HEK293 (cell line): ENCODE data around the gene RAP2B.

Experiments used
- CTCF ChIA-PET: fragments of 350-600 bp; formaldehyde crosslinking; extraction: SDS; loops from one replicate; lab custom pipeline; 2021; ENCODE audit warnings: antibody characterized with exemption; lab: Yijun Ruan, JAX
- POLR2A ChIA-PET: fragments of 300-600 bp; formaldehyde crosslinking; extraction: SDS; loops from one replicate; lab custom pipeline; 2020; ENCODE audit warnings: antibody characterized with exemption, inconsistent platforms; lab: Yijun Ruan, JAX
- H3K27ac ChIP-seq: fragments of 200-500 bp; sonication (Bioruptor generic); 2 replicates; pipeline ENCODE4 v1.5.1; 2014; ENCODE audit warnings: low read depth, low read length, control low read depth, inconsistent platforms; ENCODE audit errors: extremely low read depth
- H3K36me3 ChIP-seq, 2 experiments: fragments of 200-500 bp in 1 of 2; sonication (Bioruptor generic) in 1 of 2; 1 replicate in 1 of 2; 2 replicates in 1 of 2; pipeline ENCODE4 v1.5.1; 2014 to 2017; ENCODE audit warnings: inconsistent platforms in 2 of 2, low read length in 2 of 2; ENCODE audit not compliant: control insufficient read depth in 2 of 2, insufficient read depth in 1 of 2
- H3K4me1 ChIP-seq: fragments of 200-500 bp; sonication (Bioruptor generic); 2 replicates; pipeline ENCODE4 v1.5.1; 2014; ENCODE audit warnings: mild to moderate bottlenecking, low read length, inconsistent platforms; ENCODE audit not compliant: control insufficient read depth, insufficient read depth
- H3K4me3 ChIP-seq: 2 replicates; pipeline ENCODE4 v1.5.1; 2011; ENCODE audit warnings: low read depth, mild to moderate bottlenecking, control low read depth, low read length, moderate library complexity
- H3K9me3 ChIP-seq: fragments of 200-500 bp; sonication (Bioruptor generic); 2 replicates; pipeline ENCODE4 v1.5.1; 2014; ENCODE audit warnings: low read depth, low read length, inconsistent platforms; ENCODE audit not compliant: control insufficient read depth, insufficient read depth
- GLIS2 ChIP-seq: fragments of 450-650 bp; formaldehyde crosslinking; IDR thresholded peaks from 2 replicates; pipeline ENCODE4 v1.5.1; 2016; ENCODE audit warnings: missing biosample characterization, missing genetic modification characterization
- IKZF3 ChIP-seq: fragments of 450-650 bp; IDR thresholded peaks from 2 replicates; pipeline ENCODE4 v1.5.0; 2018; ENCODE audit warnings: missing biosample characterization, mild to moderate bottlenecking, missing genetic modification characterization, moderate library complexity
- KLF1 ChIP-seq: fragments of 450-650 bp; formaldehyde crosslinking; IDR thresholded peaks from 2 replicates; pipeline ENCODE4 v1.5.1; 2016; ENCODE audit warnings: missing biosample characterization, missing genetic modification characterization
- MYNN ChIP-seq: fragments of 450-650 bp; formaldehyde crosslinking; IDR thresholded peaks from 2 replicates; pipeline ENCODE4 v1.5.1; 2016; ENCODE audit warnings: missing biosample characterization, missing genetic modification characterization, borderline replicate concordance
- ZFP3 ChIP-seq: fragments of 450-650 bp; formaldehyde crosslinking; IDR thresholded peaks from 2 replicates; pipeline ENCODE4 v1.5.1; 2016; ENCODE audit warnings: low read depth, missing biosample characterization, missing genetic modification characterization
- ZNF132 ChIP-seq: fragments of 450-650 bp; formaldehyde crosslinking; IDR thresholded peaks from 2 replicates; pipeline ENCODE4 v1.5.1; 2017; ENCODE audit warnings: missing biosample characterization, missing genetic modification characterization, borderline replicate concordance
- ZNF302 ChIP-seq: fragments of 450-650 bp; formaldehyde crosslinking; IDR thresholded peaks from 2 replicates; pipeline ENCODE4 v1.5.1; 2016; ENCODE audit warnings: missing biosample characterization, missing genetic modification characterization, low read depth
- ZNF335 ChIP-seq: fragments of 450-650 bp; formaldehyde crosslinking; conservative IDR thresholded peaks from 2 replicates; pipeline ENCODE4 v1.5.1; 2016; ENCODE audit warnings: missing biosample characterization, missing genetic modification characterization
- ZNF341 ChIP-seq: fragments of 450-650 bp; formaldehyde crosslinking; IDR thresholded peaks from 2 replicates; pipeline ENCODE4; 2016; ENCODE audit warnings: low read depth, missing biosample characterization, missing genetic modification characterization
- ZNF354C ChIP-seq: fragments of 450-650 bp; formaldehyde crosslinking; IDR thresholded peaks from 2 replicates; pipeline ENCODE4 v1.5.1; 2016; ENCODE audit warnings: missing biosample characterization, missing genetic modification characterization, low read depth, borderline replicate concordance
- ZNF654 ChIP-seq: fragments of 450-650 bp; formaldehyde crosslinking; IDR thresholded peaks from 2 replicates; pipeline ENCODE4 v1.5.1; 2016; ENCODE audit warnings: low read depth, missing biosample characterization, missing genetic modification characterization
- ZNF660 ChIP-seq: fragments of 450-650 bp; IDR thresholded peaks from 2 replicates; pipeline ENCODE4 v1.5.1; 2018; ENCODE audit warnings: missing biosample characterization, mild to moderate bottlenecking, missing genetic modification characterization
- ZNF664 ChIP-seq: fragments of 450-650 bp; formaldehyde crosslinking; IDR thresholded peaks from 2 replicates; pipeline ENCODE4 v1.5.1; 2016; ENCODE audit warnings: missing biosample characterization, missing genetic modification characterization
- TF ChIP-seq, protein P1 (sequence below): fragments of 450-650 bp; formaldehyde crosslinking; IDR thresholded peaks from 2 replicates; pipeline ENCODE4 v1.5.1; 2016; ENCODE audit warnings: missing biosample characterization, missing genetic modification characterization
- TF ChIP-seq, protein P2 (sequence below): fragments of 450-650 bp; IDR thresholded peaks from 2 replicates; pipeline ENCODE4 v1.5.1; 2018; ENCODE audit warnings: missing biosample characterization, missing genetic modification characterization
- TF ChIP-seq, protein P3 (sequence below): fragments of 450-650 bp; formaldehyde crosslinking; conservative IDR thresholded peaks from 2 replicates; pipeline ENCODE4 v1.5.1; 2016; ENCODE audit warnings: low read depth, missing biosample characterization, missing genetic modification characterization

RAP2B gene

DNA sequence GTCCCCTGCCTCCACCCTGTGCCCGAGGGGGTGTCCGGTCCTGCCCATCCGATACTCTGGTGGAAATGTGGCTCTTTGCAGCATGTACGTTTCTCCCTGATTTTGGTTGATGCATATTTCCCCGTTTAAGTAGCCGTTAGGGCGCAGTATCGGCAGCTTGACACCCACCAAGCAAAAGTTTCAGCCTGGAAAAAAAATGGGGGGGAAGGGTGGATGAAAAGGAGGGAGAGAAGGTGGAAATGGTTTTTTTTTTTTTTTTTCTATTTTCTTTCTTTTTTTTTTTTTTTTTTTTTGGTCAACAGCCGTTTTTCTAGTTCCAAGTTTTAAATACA is 1.3 kb downstream of the RAP2B start (continued):
- no peak for TF ChIP-seq ZNF132 (tag by site-specific recombination)
- TF ChIP-seq, protein P1, sequence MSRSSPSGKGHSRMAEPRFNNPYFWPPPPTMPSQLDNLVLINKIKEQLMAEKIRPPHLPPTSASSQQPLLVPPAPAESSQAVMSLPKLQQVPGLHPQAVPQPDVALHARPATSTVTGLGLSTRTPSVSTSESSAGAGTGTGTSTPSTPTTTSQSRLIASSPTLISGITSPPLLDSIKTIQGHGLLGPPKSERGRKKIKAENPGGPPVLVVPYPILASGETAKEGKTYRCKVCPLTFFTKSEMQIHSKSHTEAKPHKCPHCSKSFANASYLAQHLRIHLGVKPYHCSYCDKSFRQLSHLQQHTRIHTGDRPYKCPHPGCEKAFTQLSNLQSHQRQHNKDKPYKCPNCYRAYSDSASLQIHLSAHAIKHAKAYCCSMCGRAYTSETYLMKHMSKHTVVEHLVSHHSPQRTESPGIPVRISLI (tag by site-specific recombination): peak; percentile 91
- TF ChIP-seq ZNF335 (tag by site-specific recombination): peak; percentile 54

DNA sequence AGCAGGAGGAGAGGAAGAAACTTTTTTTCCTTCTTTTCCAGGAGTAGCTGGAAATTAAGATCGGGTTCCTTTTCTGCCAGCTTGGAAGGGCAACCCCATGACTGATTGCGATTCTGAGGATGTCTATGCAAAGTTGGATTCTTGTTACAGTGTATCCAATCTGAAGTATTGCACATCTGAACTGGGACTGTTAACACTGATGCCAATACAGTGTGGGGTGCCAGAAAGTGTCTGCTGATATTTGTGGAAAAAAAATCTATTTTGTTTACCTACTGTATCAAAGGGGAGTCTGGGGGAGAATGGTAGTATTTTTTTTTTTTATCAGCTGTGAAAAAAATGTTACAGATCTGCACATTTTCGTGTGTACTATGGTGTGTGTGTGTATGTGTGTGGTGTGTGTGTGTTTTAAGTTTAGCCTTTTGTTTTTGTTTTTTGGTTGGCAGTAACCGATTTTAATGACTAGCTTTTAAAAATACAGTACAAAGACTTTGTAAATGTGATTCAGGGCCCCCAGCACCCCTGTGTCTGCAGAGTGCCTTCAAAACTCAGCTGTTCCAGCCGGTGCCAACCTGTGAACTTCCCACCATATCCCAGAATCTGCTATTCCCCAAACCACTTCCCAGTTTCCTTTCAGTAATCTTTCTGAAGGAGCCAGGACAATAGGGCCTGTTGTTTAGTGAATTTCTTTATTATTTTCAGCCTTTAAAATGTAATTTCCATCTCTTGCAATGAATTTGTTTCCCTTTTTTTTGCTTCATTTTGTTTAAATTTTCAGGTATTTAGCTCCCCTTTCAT is 1.9 kb downstream of the RAP2B start:
- H3K4me1 ChIP-seq: no peaks in the 10 kb centered on the region
- H3K36me3 ChIP-seq: no peaks in the 10 kb centered on the region
- ChIA-PET POLR2A (interaction anchor here (0.7 kb wide), 1 partner anchor 64 kb away, joined by 3 read pairs; no protein-coding TSS in a partner anchor), CTCF (interaction anchor here (0.6 to 1.4 kb wide), 9 partner anchors 22 to 266 kb away, joined by 3 to 7 read pairs (median 3); no protein-coding TSS in a partner anchor)
- no peaks in the 10 kb centered on the region for H3K9me3 ChIP-seq
- TF ChIP-seq ZNF354C (tag by site-specific recombination) (no peak), ZNF341 (tag by site-specific recombination) (peak; percentile 71)
- H3K4me3 ChIP-seq: peak overlapping the region; percentile 64
- H3K27ac ChIP-seq: no peak overlapping the region

DNA sequence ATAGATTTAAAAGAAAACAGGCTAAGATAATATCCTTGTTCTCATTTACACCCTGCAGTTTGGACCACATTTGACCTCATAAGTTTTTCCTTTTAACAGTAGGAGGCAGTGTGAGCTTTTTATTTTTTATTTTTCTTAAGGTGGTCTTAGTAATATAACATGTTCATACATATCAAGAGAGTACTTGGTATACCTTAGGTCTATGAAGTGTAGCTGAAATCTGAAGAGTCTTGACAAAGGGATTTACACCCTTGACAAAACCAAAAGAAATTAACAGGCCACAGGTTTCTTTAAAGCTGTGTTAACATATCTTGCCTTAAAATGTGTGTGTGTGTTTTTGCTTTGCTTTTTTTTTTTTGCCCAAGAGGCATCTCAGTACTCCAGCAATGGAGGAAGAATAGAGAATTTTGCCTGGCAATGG is 3.2 kb downstream of the RAP2B start:
- H3K4me3 ChIP-seq: peak overlapping the region; percentile 64
- ChIA-PET CTCF (interaction anchor here (0.5 to 1.4 kb wide), 6 partner anchors 11 to 131 kb away, joined by 3 to 5 read pairs (median 4); no protein-coding TSS in a partner anchor), POLR2A (no interaction called here)
- H3K9me3 ChIP-seq: no peaks in the 10 kb centered on the region
- TF ChIP-seq ZNF654: 0 out of 2 replicates have a peak, but pooled peaks have one; percentile 12
- TF ChIP-seq, protein P2, sequence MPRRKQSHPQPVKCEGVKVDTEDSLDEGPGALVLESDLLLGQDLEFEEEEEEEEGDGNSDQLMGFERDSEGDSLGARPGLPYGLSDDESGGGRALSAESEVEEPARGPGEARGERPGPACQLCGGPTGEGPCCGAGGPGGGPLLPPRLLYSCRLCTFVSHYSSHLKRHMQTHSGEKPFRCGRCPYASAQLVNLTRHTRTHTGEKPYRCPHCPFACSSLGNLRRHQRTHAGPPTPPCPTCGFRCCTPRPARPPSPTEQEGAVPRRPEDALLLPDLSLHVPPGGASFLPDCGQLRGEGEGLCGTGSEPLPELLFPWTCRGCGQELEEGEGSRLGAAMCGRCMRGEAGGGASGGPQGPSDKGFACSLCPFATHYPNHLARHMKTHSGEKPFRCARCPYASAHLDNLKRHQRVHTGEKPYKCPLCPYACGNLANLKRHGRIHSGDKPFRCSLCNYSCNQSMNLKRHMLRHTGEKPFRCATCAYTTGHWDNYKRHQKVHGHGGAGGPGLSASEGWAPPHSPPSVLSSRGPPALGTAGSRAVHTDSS (tag by site-specific recombination): no peak
- H3K36me3 ChIP-seq: no peaks in the 10 kb centered on the region
- no peak overlapping the region for H3K27ac ChIP-seq
- no peaks in the 10 kb centered on the region for H3K4me1 ChIP-seq

DNA sequence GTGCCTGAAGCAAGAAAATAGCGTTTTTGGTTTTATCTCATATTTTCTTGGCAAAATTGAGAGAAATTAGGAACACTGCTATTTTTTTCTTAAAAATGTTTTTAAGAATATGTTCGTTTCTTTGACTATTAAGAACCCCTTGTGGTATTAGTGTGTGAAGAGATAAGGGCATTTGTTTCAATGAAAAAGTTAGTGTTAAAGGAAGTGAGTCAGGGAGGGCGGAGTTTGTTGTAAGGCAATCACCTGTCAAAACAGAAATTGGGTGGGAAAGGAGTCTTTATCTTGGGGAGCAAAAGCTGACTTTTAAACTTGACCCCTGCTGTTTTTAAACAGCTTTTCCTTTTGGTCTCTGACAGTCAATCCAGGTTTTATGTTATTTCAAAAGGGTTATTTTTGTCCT is 4.2 kb downstream of the RAP2B start:
- no peaks in the 10 kb centered on the region for H3K9me3 ChIP-seq
- ChIA-PET POLR2A (no interaction called here), CTCF (interaction anchor here (0.6 kb wide), 1 partner anchor 591 kb away, joined by 3 read pairs; no protein-coding TSS in a partner anchor)
- TF ChIP-seq GLIS2: no peak
- peak; percentile 22; the same call in 1 of the 2 replicates for TF ChIP-seq KLF1 (tag by site-specific recombination)
- H3K27ac ChIP-seq: no peak overlapping the region
- no peaks in the 10 kb centered on the region for H3K36me3 ChIP-seq
- 0 out of 2 replicates have a peak overlapping the region, but pooled peaks have one; percentile 5 for H3K4me3 ChIP-seq
- no peaks in the 10 kb centered on the region for H3K4me1 ChIP-seq

DNA sequence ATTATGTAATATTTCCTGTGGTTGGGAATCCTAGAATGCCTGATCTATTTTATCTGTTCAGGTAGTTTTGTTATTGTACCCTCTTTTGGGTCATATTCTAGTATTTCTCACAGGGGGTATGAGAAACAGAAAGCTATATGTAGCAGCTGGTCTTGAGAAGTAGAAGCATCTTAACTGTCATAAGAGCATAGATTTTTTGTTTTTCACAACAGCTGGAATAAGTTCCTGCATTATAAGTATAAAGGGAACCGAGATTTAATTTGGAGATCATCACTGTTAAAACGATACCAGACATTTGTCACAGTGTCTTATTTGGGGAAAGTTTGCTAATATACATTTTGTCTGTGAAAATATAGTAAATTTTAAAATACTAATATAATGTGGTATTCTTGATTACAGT is 4.8 kb downstream of the RAP2B start:
- Histone ChIP-seq H3K36me3 (no peaks in the 10 kb centered on the region), H3K27ac (no peak overlapping the region), H3K9me3 (no peaks in the 10 kb centered on the region)
- CTCF ChIA-PET: interaction anchor here (0.6 to 1.5 kb wide), 4 partner anchors 124 to 762 kb away, joined by 3 read pairs; no protein-coding TSS in a partner anchor
- TF ChIP-seq ZNF302 (tag by site-specific recombination): no peak
- no peak for TF ChIP-seq MYNN (tag by site-specific recombination)
- no peak for TF ChIP-seq IKZF3 (tag by site-specific recombination)
- no peak for TF ChIP-seq ZFP3 (tag by site-specific recombination)
- TF ChIP-seq, protein P3, sequence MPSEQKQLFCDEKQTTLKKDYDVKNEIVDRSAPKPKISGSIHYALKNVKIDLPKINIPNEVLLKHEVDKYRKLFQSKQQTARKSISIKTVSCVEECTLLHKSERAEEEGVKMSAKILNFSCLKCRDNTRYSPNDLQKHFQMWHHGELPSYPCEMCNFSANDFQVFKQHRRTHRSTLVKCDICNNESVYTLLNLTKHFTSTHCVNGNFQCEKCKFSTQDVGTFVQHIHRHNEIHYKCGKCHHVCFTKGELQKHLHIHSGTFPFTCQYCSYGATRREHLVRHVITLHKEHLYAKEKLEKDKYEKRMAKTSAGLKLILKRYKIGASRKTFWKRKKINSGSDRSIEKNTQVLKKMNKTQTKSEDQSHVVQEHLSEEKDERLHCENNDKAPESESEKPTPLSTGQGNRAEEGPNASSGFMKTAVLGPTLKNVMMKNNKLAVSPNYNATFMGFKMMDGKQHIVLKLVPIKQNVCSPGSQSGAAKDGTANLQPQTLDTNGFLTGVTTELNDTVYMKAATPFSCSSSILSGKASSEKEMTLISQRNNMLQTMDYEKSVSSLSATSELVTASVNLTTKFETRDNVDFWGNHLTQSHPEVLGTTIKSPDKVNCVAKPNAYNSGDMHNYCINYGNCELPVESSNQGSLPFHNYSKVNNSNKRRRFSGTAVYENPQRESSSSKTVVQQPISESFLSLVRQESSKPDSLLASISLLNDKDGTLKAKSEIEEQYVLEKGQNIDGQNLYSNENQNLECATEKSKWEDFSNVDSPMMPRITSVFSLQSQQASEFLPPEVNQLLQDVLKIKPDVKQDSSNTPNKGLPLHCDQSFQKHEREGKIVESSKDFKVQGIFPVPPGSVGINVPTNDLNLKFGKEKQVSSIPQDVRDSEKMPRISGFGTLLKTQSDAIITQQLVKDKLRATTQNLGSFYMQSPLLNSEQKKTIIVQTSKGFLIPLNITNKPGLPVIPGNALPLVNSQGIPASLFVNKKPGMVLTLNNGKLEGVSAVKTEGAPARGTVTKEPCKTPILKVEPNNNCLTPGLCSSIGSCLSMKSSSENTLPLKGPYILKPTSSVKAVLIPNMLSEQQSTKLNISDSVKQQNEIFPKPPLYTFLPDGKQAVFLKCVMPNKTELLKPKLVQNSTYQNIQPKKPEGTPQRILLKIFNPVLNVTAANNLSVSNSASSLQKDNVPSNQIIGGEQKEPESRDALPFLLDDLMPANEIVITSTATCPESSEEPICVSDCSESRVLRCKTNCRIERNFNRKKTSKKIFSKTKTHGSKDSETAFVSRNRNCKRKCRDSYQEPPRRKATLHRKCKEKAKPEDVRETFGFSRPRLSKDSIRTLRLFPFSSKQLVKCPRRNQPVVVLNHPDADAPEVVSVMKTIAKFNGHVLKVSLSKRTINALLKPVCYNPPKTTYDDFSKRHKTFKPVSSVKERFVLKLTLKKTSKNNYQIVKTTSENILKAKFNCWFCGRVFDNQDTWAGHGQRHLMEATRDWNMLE (tag by site-specific recombination): no peak
- TF ChIP-seq ZNF664 (tag by site-specific recombination): no peak
- TF ChIP-seq ZNF660 (tag by site-specific recombination): no peak
- TF ChIP-seq, all 188 proteins: peak for 0
- Histone ChIP-seq H3K4me1 (no peaks in the 10 kb centered on the region), H3K4me3 (no peak overlapping the region)
- POLR2A ChIA-PET: no interaction called here
